DMS153 treated with DMSO at 0.1 percent for 48 hours (cell line): Measurements from ENCODE around the gene MALSU1.

ENCODE experiments used
- DNase-seq: peaks from one replicate; lab custom pipeline; 2025; ENCODE audit not compliant: unreplicated experiment; lab: John Stamatoyannopoulos, UW

Gene MALSU1

DNA sequence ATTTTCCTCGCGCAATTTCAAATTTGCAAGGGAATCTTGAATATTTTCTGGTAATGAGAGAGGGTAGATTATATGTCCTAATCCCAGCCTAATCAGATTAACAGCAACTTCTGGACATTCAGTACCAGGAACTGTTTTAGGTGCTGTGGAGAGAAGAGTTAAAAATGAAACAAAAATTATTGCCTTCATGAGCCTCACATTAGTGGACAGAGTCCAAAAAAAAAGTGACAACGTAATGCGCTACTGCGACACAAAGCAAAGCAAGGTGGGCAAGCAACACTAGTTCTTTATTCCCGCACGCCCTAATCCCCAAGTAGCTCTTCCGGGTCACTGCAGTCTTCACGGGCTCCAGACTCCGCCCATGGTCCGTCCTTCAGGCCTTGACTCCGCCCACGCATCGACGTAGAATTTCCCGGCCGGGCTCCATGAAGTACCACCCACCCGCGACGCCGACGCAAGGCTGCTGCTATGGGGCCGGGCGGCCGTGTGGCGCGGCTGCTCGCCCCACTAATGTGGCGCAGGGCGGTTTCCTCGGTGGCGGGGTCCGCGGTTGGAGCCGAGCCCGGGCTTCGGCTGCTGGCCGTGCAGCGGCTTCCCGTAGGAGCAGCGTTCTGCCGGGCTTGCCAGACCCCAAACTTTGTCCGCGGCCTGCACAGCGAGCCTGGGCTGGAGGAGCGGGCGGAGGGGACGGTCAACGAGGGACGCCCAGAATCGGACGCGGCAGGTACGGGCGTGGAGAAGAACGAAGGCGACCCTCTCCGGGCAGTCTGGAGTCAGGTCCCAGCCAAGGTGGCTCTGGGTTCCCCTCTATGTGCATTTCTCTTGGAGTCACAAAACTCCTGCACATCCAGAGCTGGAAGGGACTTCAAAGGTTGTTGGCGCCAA, at the start of gene MALSU1:
Gene MALSU1, plus strand, starts transcription at position 455 of the 885 bp plus-strand sequence. Its CDS starts 14 bp downstream, at position 469.
- DNase-seq, result peak; percentile 99

DNA sequence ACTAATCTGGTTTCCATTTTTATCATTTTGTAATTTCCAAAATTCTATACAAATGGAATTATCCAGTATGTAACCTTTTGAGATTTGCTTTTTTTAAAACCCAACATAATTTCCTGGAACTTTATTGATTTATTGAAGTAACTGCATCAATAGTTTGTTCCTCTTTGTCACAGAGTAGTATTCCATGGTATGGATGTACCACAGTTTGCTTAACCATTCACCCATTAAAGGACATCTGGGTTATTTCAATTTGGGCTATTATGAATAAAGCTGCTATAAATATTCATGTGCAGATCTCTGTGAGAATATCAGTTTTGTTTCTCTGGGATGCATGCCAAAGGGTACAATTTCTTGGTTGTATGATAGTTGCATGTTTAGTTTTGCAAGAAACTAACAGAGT, 49.7 kb upstream of the MALSU1 start:
- DNase-seq, result no peak

DNA sequence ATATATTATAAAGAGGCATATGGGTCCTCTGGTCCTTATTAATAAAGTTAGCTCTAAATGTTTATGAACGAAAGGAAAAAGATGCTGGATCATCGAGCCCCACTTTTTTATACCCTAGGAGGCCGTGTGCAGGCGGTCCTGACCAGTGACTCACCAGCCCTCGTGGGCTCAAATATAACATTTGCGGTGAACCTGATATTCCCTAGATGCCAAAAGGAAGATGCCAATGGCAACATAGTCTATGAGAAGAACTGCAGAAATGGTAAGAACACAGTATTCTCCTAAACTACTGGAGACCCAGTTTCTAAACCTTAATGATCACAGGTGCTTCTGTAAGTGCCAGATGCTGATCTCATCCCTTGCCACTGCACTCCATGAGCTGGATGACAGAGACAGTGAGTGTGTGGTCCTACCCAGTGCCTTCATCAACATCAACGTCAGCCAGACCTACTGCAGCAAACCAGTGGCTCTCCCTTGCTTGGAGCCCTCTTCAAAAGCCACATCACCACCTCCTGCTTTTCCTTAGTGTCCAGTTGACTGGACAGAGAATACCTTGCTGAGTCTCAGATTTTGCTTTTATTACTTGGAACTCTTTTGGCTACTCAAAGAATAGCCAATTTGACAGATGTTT, 45.0 kb upstream of the MALSU1 start:
- no peak for DNase-seq

DNA sequence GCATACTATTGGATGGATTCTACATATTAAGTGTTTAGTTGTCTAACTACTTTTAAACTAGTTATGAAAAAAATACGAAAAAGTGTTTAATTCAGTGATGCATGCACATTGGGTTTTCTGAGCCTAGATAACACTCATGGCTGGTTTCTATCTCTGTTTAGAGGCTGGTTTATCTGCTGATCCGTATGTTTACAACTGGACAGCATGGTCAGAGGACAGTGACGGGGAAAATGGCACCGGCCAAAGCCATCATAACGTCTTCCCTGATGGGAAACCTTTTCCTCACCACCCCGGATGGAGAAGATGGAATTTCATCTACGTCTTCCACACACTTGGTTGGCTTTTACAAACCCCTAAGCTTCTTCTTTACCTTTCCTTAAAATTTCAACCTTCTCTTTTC, 42.4 kb upstream of the MALSU1 start:
- no peak for DNase-seq

- no peak for DNase-seq
Observed at GRCh38 chr7:23260371-23260770, 38.8 kb upstream of the MALSU1 start.

- peak; percentile 32 for DNase-seq
Observed at GRCh38 chr7:23261843-23262452, 37.2 kb upstream of the MALSU1 start.

- DNase-seq, result no peak
Observed at GRCh38 chr7:23264916-23265458, 34.2 kb upstream of the MALSU1 start.

DNA sequence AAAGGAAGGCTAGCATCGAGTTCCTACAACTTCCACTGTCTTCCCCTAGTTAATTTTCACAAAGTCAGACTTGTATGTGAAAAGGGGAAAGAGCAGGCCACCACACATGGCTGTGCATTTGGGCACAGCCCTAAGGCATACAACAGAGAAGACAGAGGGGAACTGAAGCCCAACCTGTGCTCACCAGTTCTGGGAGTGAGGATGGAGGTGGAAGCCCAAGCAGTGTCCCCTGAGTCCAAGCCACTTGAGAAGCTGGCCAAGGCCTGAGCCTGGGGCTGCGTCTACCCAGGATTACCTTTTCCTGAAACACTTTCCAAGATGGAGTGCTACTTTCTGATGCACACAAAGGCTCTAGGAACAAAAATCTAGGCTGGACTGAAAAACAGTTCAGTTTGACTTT, 32.2 kb upstream of the MALSU1 start:
- no peak for DNase-seq

DNA sequence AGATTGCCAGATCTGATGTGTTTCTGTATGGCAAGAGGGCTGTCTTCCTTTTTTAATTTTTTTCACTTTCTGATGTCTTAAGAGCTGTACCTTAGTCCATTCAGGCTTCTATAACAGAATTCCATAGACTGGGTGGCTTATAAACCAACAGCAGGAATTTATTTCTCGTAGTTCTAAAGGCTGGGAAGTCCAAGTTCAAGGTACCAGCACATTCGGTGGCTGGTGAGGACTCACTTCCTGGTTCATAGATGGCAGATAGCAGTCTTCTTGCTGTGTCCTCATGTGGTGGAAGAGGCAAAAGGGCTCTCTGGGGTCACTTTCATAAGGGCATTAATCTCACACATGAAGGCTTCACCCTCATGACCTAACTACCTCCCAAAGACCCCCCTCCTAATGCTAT, 31.8 kb upstream of the MALSU1 start:
- DNase-seq, result no peak

DNA sequence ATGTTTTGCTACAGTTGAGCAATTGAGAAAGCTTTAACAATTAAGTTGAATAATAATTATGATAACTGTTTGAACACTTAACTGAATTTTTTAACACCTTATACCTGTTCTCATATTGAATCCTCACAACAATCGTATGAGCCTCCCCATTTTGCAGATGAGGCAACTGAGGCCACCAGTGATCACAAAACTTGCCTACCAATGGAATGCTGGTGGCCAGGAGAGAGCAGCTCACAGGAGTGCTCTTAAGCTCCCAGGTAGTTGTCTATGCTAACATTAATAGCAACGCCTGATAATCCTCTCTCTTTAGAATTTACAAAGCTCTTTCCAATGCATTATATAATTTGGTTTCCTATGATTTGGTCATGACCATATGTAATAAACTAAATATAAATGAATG, 31.0 kb upstream of the MALSU1 start:
- DNase-seq, result no peak

DNA sequence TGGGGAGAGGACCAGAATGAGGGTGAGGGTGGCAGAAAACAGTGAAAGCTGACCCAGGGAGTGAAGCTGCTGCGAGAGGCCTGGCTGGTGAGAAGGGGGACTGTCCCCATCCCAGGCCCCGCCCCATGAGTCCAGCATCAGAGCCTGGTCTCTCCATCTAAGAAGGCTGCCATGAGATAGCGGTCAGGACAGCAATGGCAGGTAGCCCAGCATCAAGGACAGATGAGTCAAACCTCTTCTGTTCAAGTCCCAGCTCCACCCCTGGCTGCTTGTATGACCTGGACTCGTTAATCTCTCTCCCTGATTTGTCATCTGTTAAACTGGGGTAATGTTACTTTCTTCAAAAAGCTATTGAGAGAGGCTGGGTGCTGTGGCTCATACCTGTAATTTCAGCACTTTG, 30.4 kb upstream of the MALSU1 start:
- no peak for DNase-seq

DNA sequence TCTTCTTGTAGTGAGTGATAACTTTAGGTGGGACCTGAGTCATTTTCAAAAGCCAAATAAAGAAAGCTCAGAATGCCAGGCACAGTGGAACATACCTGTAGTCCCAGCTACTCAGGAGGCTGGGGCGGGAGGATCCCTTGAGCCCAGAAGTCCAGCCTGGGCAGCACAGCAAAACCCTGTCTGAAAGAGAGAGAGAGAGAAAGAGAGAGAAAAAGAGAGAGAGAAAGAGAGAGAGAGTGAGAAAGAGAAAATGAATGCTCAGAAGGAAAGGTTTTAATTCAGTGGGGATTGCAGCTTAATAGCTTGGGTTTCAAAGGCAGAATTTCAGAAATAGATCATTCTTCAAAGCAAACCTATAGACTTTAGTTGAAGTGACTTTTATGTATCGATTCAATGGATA, 26.9 kb upstream of the MALSU1 start:
- no peak for DNase-seq

DNA sequence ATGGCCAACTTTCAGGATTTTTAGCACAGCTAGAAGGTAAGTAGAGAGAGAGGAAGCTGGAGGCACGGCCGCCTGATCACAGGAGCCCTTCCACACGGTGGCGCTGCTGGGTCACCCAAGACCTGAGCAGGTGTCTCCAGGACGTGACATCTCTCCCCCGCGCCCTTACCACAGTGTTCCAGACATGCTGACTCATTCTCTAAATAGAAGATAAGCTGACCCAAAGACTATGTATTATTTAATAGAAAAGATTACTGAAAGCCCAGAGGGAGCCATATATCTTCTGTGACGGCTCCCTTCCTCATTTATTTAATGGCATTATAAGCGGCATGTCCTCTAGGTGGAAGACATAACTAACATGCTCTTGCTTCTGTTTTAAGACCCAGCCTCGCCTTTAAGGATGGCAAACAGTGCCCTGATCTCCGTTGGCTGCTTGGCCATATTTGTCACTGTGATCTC, 26.0 kb upstream of the MALSU1 start:
- DNase-seq, result peak; percentile 99

- DNase-seq, result peak; percentile 58
Observed at GRCh38 chr7:23275912-23276311, 23.2 kb upstream of the MALSU1 start.

- no peak for DNase-seq
Observed at GRCh38 chr7:23276376-23276775, 22.8 kb upstream of the MALSU1 start.

DNA sequence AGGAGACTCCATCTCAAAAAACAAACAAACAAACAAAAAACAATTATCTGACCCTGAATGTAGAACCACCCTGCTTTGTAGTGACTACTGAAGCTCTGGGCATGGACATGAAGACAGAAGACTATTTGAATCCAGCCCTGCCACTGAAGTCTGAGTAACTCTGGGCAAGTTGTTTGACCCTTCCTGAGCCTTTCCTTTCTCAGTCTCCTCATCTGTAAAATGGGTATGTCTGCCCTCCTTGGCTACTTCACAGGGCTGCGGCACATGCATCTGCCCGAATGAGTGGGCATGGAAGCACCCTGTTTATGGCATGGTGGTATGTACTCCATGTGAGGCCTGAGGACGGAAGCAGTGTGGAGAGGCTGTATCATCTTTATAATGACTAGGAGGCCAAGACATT, 22.2 kb upstream of the MALSU1 start:
- no peak for DNase-seq

DNA sequence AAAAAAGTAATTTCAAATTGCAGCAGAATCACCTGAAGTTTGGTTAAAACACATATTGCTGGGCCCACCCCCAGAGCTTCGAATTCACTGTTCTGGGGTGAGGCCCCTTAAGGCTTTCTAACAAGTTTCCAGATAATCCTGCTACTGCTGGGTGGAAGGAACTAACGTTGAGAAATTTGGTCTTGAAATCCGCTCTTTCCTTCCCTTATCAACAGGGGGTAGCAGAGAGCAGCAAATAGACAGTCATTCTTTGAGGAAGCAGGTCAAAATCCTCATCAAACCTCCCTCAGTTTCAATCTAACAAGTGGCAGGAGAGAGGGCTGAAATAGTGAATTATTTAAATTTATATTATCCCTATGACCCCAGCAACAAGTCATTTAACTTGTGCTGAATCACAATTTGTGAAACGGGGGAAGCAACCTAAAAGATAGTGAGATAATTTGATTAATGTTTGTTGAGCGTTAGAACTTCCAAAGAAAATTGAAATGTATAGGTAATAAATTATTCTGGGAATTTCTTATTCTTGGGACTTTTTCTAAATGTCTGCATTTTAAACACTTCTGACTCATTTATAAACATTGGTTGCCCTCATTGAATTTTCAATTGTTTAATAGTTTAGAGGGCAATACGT, 21.7 kb upstream of the MALSU1 start:
- DNase-seq, result peak; percentile 57

DNA sequence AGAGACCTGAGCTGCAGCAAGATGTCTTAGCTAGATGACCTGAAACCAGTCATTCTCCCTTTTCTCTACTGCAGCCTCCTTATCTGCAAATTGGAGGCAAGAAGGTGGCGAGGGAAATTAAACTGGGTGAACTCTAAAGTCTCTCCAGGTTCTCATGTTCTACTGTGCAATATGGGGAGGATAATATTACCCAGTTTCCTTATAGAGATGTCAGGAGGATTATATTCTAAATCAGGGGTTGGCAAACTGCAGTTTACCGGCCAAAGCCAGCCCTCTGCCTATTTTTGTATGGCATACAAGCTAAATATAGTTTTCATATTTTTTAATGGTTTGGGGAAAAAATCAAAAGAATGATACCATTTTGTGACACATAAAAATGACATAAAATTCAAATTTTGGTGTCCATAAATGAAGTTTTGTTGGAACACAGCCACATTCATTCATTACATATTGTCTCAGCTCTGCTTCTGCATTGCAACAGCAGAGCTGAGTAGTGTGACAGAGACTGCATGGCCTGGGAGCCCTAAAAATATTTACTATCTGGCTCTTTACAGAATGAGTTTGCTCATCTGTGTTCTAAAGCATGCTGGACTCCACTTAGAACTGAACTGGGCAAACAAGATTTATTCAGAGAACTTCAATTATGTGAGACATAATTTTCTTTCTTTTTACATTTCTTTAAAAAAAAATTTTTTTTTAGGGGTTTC, 19.2 kb upstream of the MALSU1 start:
- no peak for DNase-seq

GRCh38 chr7:23283086-23283485, 16.1 kb upstream of the MALSU1 start:
- no peak for DNase-seq

GRCh38 chr7:23284871-23285270, 14.3 kb upstream of the MALSU1 start:
- no peak for DNase-seq
